ENCODE data around the gene DLG2.

DLG2 gene

DNA sequence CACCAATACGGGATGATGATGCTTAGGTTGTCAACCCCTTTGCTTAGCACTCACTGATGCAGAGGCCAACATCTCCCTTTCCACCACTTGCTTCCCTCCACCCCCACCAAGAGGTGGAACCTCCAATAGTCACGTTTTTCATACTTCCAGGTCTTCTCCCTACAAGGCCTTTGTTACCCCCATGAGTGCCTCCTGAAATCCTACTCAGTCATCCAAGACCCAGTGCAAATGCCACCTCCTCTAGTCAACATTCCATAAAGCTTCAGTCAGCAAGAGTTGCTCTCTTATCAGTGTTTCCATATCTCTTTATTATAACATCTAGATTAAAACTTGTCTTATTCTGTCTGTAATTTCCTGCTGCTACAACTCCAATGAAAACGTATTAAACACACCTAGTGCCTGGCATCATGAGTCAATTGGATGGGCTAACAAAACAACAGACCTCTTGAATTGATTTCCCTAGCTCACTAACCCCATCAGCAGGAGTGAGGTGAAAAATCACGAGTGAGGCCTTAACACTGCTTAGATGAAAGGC, 1970.3 kb downstream of the DLG2 start:
- TF ChIP-seq CTCF (IDR thresholded peaks at IDR 0.05; ENCODE audit: borderline replicate concordance, insufficient read depth, low read depth, low read length) = no peak

GRCh38 chr11:83655976-83656375, 1971.2 kb downstream of the DLG2 start:
- no peak for TF ChIP-seq CTCF (IDR thresholded peaks at IDR 0.05; ENCODE audit: borderline replicate concordance, insufficient read depth, low read depth, low read length)
- H3K4me3 ChIP-seq (ENCODE audit: low read depth, low read length) = no peak overlapping the region

More for the DNA sequence above, 1970.3 kb downstream of the DLG2 start:
- H3K4me3 ChIP-seq (ENCODE audit: low read depth, low read length) = no peak overlapping the region

GRCh38 chr11:83649528-83649855, 1977.7 kb downstream of the DLG2 start:
- no peak overlapping the region for H3K4me3 ChIP-seq (ENCODE audit: low read depth, low read length)
- TF ChIP-seq CTCF (IDR thresholded peaks at IDR 0.05; ENCODE audit: borderline replicate concordance, insufficient read depth, low read depth, low read length) = no peak

GRCh38 chr11:83648610-83649527, 1978.3 kb downstream of the DLG2 start:
- no peak overlapping the region for H3K4me3 ChIP-seq (ENCODE audit: low read depth, low read length)
- no peak for TF ChIP-seq CTCF (IDR thresholded peaks at IDR 0.05; ENCODE audit: borderline replicate concordance, insufficient read depth, low read depth, low read length)

DNA sequence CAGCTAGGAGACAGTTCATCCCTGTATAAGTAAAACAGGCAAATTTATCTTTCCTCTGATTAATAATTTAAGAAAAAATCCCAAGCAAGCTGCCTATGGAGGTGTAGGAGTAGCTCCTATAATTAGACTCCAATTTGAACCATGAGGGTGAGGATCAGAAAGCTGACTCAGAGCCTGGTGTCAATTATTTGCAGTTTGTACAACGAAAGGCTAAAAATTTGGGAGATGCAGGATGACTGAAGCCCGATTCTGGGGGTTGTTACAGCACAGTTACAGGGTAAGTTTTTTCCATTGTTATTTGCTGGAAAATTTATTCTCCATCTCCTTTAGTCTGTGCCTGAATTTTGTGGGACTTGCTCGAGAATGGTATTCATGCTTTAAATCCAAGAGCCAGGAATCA, 1981.6 kb downstream of the DLG2 start:
- no peak overlapping the region for H3K4me3 ChIP-seq (ENCODE audit: low read depth, low read length)
- no peak for TF ChIP-seq CTCF (IDR thresholded peaks at IDR 0.05; ENCODE audit: borderline replicate concordance, insufficient read depth, low read depth, low read length)

DNA sequence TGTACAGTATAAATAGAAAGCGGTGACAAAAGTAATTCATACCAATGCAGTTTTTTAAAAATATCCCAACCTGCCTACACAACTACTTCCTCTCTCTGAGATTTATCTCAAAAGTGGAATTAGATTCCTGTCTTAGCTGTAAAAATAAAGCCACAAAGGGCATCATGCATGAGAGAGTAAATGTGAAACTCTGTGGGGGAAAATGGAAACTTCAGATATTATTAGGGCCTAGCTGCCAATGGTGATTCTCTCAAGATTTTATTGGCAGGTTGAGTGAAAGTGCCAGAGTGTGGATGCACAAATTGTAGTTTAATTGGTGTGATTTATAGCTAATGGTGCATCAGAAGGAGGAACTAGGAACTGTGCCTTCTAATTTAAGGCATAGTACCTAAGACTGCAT, 1984.0 kb downstream of the DLG2 start:
- no peak for TF ChIP-seq CTCF (IDR thresholded peaks at IDR 0.05; ENCODE audit: borderline replicate concordance, insufficient read depth, low read depth, low read length)
- no peak overlapping the region for H3K4me3 ChIP-seq (ENCODE audit: low read depth, low read length)

GRCh38 chr11:83642500-83642899, 1984.6 kb downstream of the DLG2 start:
- no peak overlapping the region for H3K4me3 ChIP-seq (ENCODE audit: low read depth, low read length)
- TF ChIP-seq CTCF (IDR thresholded peaks at IDR 0.05; ENCODE audit: borderline replicate concordance, insufficient read depth, low read depth, low read length) = no peak

Measured in GM12875 (cell line).